GM23338 (cell line): ENCODE data around the gene SH3RF3.

Experiments used
- CTCF ChIP-seq, 2 experiments: fragments of 200-600 bp in 1 of 2; sonication (generic) in 1 of 2; conservative IDR thresholded peaks; 2 replicates each; pipeline versions ENCODE4 v1.5.1 to v1.6.1; 2016 to 2017; ENCODE audit warnings: antibody characterized with exemption in 2 of 2, low read depth in 2 of 2, mild to moderate bottlenecking in 2 of 2, moderate library complexity in 1 of 2
- JUNB ChIP-seq: IDR thresholded peaks from one replicate; pipeline ENCODE4 v1.6.1; 2016; ENCODE audit warnings: antibody characterized with exemption; ENCODE audit not compliant: unreplicated experiment
- POLR2AphosphoS5 ChIP-seq: IDR thresholded peaks from 2 replicates; pipeline ENCODE4 v1.6.1; 2016; ENCODE audit warnings: antibody characterized with exemption, low read depth

- TF ChIP-seq CTCF (conservative IDR thresholded peaks at IDR 0.05; ENCODE audit: low read depth in 2 of 2) (no peak), JUNB (no peak), POLR2AphosphoS5 (no peak)
These were observed 274.2 kb downstream of the SH3RF3 start for GRCh38 chr2:109402980-109403840.
